D341Med (cell line): Measurements from ENCODE around the gene NTPCR.
"Not testable (repeated sequence)": the region's sequence is repeated elsewhere in the genome, so short reads cannot be mapped to it uniquely, and the experiment has no call there.

Experiments
- DNase-seq: peaks from one replicate; pipeline ENCODE4 v3.0.0; 2012; ENCODE audit warnings: low spot score

The NTPCR gene

DNA sequence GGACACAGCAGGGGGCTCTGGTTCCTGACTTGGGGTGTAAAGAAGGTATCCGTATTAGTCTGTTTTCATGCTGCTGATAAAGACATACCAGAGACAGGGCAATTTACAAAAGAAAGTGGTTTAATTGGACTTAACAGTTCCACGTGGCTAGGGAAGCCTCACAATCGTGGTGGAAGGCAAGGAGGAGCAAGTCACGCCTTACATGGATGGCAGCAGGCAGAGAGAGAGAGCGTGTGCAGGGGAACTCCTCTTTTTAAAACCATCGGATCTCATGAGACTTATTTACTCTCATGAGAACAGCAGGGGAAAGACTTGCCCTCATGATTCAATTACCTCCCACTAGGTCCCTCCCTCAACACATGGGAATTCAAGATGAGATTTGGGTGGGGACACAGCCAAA, 23.2 kb upstream of the NTPCR start:
- DNase-seq, result not testable (repeated sequence)

DNA sequence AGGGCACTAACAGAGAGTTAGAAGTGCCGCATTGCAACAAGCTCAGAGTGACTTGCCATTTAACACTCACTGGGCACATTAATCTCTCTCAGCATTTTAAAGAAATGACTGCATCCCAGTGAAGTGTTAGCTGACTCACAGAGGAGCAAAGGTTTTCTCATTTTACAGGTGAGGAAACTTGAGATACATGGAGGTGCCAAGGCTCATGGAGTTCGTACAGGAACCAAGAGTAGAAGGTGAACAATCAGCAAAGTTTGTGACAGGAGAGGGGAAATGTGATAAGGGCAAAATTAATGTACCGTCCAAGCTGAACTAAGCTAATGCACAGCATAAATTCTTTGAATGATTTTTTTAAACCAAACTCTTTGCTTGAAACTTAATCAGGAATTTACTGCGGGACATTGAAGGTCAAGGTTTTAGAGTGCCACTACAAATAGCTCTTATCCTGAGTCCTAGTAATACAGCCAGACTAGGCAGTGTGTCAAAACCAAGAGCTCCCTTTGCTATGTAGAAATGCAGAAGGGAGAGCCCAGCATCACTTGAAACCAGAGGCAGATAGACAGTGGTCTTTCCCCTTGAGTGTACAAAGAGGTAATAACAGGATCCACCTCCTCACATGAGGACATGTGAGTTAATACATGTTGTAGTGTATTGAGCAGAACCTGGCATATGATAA, 22.4 kb upstream of the NTPCR start:
- DNase-seq, result no peak

DNA sequence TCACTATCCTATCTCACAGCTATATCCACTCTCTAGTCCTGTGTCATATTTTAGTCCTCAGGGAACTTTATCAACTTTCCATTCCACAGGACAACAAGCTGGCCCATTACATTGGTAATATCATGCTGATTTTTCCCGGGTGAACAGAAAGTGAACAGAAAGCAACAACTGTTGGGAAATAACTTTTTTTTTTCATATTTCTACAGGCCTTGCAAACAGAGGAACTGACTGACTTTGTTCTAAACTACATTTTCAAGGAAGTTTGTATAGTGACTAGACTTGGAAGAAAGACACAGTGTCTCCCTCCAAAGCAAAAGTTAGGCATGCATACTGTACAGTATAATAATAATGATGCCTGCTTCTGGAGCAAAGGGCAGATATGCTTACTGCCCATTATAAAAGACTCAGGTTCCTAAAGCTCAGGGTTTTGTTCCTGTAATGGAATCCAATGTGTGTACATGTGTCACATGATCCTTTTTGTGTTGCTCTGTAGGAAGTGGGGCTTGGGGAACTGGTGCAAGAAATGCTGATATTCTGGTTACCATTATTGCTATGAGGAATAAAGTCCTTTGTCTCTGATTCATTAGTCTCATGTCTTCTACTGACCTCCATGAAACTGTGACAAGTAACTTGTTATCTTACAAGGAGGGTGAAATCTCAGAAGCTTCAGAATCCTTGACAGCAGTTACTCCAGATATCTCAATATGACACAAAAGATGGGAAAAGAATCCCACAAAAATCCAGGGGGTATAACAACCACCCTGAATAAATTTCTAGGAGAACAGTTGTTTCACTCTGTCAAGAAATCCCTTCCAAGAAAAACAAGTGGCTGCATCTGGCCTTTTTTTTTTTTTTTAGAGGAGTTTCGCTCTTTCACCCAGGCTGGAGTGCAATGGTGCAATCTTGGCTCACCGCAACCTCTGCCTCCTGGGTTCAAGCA, 17.7 kb upstream of the NTPCR start:
- no peak for DNase-seq

DNA sequence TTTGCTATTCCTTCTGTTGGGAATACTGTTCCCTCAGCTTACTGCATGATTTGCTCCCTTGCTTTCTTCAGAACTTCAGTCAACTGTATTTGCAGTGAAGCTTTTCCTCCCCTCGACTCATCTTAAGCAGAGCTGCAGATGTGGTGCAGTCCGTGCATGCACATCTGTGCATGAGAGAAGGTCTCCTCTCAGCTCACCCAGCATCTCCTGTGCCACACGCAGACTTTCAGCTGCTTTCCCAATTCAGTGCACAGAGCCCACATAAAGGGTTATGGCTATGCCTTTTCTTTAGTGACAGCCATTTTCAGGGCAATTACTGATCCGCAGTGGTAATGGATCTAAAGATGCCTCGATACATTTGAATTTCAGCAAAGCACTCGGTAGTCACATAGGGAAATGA, 13.5 kb upstream of the NTPCR start:
- no peak for DNase-seq

DNA sequence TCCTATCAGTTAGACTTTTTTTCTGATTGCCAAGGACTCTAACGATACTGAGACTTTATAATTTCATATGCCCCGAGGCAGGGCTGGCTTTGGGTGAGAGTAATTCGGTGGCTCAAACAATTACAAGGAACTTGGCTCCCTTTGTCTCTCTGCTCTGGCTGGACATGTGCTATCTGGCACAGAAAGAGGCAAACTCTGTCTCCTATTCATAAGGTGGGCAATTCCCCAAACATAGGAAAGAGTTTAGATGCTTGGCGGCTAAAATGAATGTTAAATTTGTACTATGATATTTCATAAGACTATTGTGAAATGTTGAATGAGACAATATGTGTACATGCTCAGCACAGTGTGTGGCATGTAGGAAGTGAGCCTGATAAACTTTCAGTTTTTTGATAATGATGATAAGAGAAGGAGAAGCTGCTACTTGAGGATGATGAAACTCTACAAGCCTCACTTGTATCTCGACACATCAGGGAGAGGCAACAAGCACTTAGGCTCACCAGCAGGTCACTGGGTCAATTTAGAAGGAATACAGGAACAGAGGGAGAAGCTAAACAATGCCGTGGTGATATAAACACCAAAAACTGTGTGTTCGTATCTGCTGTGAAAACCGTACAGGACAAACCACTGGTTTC, 12.6 kb upstream of the NTPCR start:
- DNase-seq, result no peak

DNA sequence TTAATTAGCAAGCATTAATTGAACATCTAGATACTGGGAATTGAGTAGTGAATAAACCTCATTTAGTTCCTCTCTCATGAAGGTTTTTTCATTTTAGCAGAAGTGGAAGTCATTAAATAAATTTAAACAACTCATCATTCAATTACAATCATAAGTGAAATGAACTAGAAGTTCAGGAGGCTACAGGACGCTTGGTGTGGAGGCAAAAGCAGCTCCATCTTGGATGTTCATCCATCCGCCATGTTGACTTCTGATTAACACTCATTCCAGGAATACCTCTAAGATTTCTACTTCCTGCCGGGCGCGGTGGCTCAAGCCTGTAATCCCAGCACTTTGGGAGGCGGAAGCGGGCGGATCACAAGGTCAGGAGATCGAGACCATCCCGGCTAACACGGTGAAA, 11.5 kb upstream of the NTPCR start:
- DNase-seq, result no peak

DNA sequence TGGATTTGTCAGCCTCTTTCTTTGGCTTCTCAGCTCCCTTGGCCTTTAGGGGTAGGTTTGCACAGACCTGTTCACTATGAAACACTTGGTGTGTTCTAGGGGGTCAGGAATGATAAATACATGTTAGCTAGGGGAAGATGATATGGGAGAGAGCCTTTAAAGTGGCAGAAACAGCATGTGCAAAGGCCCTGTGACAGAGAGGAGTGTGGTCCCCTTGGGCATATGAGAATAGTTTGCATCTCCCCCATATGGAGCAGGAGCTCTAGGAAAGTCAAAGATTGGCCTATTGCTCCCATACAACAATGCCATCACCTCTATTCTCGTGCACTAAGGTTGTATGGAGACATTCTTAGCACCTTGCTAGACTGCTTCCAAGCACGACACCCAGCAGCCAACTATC, 10.7 kb upstream of the NTPCR start:
- DNase-seq, result no peak

DNA sequence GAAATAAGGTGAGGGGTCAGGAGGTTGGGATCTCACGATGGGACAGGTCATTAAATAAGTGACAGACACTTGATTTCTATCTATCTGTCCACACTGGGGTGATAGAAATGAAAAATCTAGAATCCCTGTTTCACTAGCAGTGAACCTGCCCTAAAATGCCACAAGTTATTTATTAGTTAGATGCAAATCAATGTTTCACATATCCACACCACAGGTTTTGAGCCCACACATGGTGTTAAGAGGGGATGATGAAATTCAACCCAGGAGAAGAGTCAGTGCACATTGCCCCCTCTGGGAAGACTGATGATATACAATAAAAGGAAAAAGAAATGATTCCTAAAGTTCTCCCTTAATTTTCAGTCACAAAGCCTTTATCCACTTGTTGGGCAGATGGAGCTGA, 10.1 kb upstream of the NTPCR start:
- no peak for DNase-seq

DNA sequence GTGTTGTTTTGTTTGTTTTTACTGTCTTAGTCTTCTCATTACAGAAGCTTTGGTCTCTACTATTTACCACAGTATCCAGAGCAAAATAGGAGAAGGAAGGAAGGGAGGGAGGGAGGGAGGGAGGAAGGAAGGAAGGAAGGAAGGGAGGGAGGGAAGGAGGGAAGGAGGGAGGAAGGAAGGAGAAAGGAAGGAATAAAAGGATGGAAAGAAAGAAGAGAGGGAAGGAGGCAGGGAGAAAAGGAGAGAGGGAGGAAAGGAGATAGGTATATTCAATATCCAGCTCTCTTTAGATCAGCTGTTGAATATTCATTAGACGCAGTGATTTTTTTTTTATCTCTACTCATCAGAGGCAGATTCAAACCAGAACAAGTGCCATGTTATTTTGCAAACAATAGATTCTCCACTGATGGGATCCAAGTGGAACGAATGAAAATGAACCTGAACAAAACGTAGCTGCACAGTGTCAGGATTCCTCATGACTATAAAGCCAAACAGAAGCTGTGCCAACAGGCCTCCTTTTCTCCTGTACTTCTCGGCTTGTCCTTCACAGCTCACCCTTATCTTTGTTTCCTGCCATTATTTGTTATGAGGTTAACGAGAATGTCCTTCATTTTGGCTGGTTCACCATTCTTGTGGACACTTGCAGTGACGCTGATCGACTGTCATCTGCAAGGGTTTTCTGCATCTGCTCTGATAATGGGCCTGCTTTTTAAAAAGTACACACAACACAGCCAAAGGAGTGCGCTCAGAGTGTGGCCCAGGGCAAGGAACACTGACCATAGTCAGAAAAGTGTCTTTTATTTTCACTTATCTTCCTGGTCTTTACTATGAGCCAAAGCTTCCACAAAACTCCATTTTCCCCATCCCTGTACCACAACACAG, 7.8 kb upstream of the NTPCR start:
- no peak for DNase-seq

DNA sequence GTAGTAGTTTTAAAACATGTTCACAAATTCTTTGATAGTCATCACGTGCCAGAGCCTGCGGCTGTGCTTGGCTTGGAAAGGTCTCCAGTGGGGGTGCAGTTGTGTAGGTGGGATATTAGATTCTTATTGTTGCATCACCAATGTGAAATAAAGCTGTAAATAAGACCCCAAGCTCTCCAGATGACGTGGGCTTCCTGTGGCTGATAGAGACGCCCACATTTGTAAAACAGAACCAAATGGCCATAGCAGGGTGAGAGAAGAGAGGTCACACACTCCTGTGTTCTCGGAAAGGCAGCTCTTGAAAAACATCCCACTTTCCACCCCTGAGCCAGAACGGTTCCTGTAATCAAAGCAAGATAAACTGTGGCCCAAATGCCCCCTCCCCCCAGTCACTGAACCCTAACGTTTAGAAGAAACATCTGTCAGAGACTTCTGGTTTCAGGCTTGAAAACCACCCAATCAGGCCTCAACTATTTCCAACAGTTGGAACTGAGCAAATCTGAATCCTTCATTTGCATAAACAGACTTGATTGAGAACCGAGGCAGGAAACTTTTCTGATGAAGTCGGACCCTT, 6.6 kb upstream of the NTPCR start:
- DNase-seq, result no peak

DNA sequence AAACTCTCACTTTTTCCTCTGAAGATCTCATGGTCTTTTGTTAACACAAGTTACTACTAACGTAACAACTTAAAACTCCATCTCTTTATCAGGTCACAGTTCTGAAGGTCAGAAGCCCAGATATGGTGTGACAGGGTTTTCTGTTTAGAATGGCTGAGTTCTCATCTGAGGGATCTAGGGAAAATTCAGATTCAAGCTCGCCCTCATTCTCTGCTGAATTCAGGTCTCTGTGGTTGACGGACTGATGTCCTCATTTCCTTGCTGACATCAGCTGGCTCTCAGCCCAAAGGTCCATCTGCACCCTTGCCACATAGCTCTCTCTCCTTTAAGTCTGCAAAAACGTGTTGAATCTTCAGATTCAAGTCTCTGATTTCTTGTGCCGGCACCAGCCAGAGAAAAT, 6.1 kb upstream of the NTPCR start:
- no peak for DNase-seq

DNA sequence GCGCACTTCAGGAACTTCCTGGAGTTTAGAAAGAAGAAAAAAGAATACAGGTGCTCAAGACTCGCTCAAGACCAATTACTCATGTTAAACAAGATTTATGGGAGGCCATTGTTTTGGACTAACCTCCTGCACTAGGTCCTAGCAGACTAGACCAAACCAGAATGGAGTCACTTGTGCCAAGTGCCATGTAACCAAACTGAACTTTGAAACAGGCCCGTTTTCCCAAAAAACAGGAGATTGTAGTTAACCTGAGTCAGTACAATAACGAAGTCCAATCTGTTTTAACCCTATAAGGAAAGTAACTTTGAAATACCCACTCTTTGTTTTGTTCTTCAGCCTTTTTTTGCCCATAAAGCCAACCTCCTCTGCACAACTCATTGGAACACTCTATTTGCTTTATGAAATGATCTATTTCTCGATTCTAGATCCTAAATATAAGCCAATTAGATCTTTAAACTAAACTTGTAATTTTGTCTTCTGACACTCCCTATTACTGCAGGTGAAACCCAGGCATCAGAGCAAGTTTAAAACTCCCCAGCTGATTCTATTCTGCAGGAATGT, 695 bp upstream of the NTPCR start:
- DNase-seq, result no peak

DNA sequence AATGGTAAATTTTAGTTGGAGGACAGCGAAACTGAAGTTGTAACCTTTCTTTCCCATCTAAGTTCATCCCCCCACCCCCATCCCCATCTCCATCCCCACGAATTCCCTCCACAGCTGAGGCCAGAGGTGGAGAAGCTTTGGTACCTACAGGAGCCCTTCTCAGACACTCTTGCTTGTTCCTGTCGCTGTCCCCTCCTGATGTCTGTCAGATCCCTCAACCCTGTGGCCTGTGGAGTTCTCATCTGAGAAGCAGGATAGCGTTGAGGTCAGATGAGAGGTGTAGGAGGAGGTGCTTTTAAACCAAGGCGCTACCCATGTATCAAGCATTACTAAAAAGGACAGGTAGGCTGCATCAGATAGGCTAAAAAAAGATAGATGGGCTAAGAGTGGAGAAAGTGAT, 769 bp downstream of the NTPCR start:
- no peak for DNase-seq

DNA sequence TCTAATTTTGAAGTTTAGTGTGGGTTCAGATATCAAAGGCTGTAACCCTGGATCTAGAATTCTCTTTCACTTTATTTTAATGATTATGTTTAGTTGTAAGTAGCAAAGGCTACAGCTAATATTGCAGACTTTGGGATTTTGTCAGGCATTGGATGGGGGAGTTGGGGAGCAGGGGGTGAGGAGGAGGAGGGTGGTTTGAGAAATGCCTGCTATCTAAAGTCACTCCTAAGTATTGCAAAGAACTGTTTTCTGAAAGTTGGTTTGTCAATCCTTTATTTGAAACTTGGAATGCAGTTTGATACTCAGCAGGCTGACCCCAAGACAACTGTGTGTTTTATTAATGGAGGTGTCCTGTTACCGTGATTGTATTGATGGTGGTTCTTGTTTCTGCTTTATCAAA, 1.2 kb downstream of the NTPCR start:
- DNase-seq, result no peak

DNA sequence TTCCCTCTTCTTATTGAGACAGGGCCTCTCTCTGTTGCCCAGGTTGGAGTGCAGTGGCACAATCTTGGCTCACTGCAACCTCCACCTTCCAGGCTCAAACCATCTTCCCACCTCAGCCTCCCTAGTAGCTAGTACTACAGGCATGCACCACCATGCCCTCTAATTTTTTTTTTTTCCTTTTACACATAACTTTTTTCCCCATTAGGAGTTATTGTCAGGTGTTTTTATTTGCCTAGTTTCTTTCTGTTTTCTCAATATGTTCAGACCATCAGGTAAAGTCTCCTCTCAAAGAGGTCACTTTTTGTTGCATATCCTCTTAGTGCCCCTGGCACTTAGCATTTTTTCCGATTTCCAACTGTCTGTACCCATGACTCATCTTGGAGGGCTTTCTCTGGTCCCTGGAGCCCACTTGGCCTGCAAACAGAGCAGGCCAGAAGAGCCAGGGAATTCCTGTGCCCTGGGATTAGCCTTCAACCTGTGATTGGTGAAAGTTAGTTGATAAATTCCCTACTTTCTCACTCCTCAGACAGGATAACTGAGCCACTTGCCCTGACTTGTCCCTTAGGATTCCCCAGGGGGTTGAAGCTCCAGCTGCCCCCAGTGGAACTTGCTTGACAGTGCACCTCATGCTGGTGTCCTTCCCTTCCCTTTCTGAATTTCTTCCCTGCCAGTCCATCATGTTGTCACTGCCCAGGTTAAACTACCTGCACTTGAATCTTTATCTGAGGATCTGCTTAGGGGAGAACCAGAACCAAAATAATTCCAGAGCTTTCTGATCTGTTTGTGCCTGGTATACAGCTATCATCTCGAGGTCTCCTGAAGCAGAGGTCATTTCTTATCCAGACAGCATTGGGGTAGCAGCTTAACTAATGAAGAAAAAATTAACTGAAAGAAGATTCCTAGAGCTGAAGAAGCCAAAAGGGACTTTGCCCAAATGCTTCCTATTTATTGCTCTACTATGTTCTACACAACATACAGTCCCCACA, 2.4 kb downstream of the NTPCR start:
- DNase-seq, result peak; percentile 85

DNA sequence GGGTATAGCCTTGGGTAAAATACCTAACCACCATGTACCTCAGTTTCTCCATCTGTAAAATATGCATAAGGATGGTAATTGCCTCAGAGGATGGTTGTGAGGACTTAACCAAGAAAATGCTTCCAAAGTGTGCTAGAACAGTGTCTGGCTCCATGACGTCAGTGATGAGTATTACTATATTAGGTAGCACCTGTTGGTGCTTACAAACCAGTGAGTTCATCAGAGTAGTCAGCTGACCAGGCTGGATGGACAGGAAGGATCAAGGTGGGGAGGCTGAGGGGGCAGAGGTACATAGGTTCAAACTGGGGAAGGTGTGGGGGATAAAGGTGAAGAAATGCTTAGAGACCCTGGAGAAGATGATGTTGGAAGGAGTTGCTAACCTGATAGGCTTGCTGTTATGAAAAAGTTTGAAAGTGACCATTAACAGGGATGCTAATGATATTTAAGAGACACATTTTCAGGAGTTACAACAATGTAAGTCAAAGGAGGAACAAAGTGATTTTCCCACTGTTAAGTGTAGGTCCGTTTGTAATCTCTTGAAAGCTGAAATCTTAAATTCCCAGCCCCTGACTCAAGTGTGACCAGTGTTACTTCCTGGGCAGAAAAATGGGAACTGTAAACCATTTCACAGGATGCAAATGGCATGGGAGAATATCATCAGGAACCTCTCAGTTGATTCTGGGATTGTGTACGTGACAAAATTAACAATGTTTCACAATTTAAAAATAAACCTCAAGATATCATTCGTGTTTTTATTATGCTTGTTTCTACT, 4.4 kb downstream of the NTPCR start:
- DNase-seq, result no peak

DNA sequence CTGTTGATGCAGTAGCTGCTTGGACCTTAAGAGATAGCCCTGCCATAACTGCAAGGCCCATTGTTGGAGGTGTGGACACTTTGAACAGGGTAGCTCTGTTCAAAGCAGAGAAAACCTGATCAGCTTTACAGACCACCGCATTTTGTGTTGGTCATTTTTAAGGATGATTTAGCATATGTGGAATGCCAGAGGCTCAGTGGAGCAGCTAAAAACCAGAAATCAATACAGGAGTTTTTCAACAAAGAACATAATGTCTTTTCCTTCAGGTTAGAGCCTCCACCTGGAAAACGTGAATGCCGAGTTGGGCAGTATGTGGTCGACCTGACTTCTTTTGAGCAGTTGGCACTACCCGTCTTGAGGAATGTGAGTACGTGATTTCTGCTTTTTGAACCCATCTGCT, 5.7 kb downstream of the NTPCR start:
- DNase-seq, result no peak

DNA sequence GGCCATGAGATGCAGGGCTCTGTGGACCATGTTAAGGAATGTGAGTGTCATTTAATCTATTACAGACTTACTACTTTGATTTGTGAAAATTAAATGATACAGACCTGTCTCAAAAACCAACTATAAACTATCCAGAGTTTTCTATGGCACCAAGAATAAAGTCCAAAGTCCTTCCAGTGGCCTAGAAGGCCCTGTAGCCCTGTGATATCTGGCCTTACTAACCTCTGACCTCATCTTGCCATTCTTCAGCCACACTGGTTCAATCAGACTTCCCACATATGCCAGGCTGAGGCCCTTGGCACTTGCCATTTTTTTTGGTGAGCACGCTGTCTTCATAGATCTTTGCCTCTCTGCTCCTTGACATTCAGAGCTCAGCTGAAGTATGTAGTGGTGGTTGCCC, 7.7 kb downstream of the NTPCR start:
- no peak for DNase-seq
